ENCODE results near the gene MIEN1. TPM values are rescaled to one million over a fixed set of nuclear protein-coding genes. Genes with fewer than 3 reads are reported as not detected.
"Not testable (repeated sequence)": the region's sequence is repeated elsewhere in the genome, so short reads cannot be mapped to it uniquely, and the experiment has no call there.

Gene MIEN1
- total RNA-seq, 1 donor = 14.8 TPM

GRCh38 chr17:39726617-39727016 is 3.7 kb downstream of the MIEN1 start:
- no peak for TF ChIP-seq CTCF (IDR thresholded peaks at IDR 0.05; ENCODE audit: extremely low read depth, low read depth, low read length)
- no peaks in the 10 kb centered on the region for H3K9me3 ChIP-seq (ENCODE audit: low read depth, low read length)
- no peaks in the 10 kb centered on the region for H3K79me2 ChIP-seq (ENCODE audit: insufficient read depth, low read length)
- no peaks in the 10 kb centered on the region for H3K27me3 ChIP-seq (ENCODE audit: insufficient read depth, low read length)
- peak; percentile 52 for DNase-seq (ENCODE audit: insufficient read length, low spot score, missing footprints)
- H4K20me1 ChIP-seq (ENCODE audit: insufficient read depth, low read length) = no peaks in the 10 kb centered on the region
- peaks cover 23% of the 10 kb centered on the region for H3K36me3 ChIP-seq (ENCODE audit: insufficient read depth, low read length)
- peaks cover 6% of the 10 kb centered on the region for H3K4me1 ChIP-seq (ENCODE audit: insufficient read depth, low read length)
- no peak overlapping the region for H3K27ac ChIP-seq (ENCODE audit: low read depth, low read length)
- H3K4me2 ChIP-seq (ENCODE audit: insufficient read depth, low read length) = no peak overlapping the region
- no peak overlapping the region for H2AFZ ChIP-seq (ENCODE audit: low read length)
- no peak overlapping the region for H3K4me3 ChIP-seq (ENCODE audit: insufficient read depth, low read length)

GRCh38 chr17:39725923-39726322 is 4.4 kb downstream of the MIEN1 start:
- peaks cover 23% of the 10 kb centered on the region for H3K36me3 ChIP-seq (ENCODE audit: insufficient read depth, low read length)
- not testable (repeated sequence) for H3K4me3 ChIP-seq (ENCODE audit: insufficient read depth, low read length); H4K20me1 ChIP-seq (ENCODE audit: insufficient read depth, low read length); H2AFZ ChIP-seq (ENCODE audit: low read length); H3K9me3 ChIP-seq (ENCODE audit: low read depth, low read length); DNase-seq (ENCODE audit: insufficient read length, low spot score, missing footprints); H3K79me2 ChIP-seq (ENCODE audit: insufficient read depth, low read length); H3K4me1 ChIP-seq (ENCODE audit: insufficient read depth, low read length); H3K4me2 ChIP-seq (ENCODE audit: insufficient read depth, low read length); H3K27ac ChIP-seq (ENCODE audit: low read depth, low read length); H3K27me3 ChIP-seq (ENCODE audit: insufficient read depth, low read length)

GRCh38 chr17:39724731-39725130 is 5.6 kb downstream of the MIEN1 start:
- no peak overlapping the region for H2AFZ ChIP-seq (ENCODE audit: low read length)
- no peaks in the 10 kb centered on the region for H3K79me2 ChIP-seq (ENCODE audit: insufficient read depth, low read length)
- H3K4me3 ChIP-seq (ENCODE audit: insufficient read depth, low read length) = no peak overlapping the region
- DNase-seq (ENCODE audit: insufficient read length, low spot score, missing footprints) = peak; percentile 25
- H3K27ac ChIP-seq (ENCODE audit: low read depth, low read length) = no peak overlapping the region
- no peaks in the 10 kb centered on the region for H3K9me3 ChIP-seq (ENCODE audit: low read depth, low read length)
- no peaks in the 10 kb centered on the region for H3K27me3 ChIP-seq (ENCODE audit: insufficient read depth, low read length)
- peaks cover 5% of the 10 kb centered on the region for H3K4me1 ChIP-seq (ENCODE audit: insufficient read depth, low read length)
- no peak overlapping the region for H3K4me2 ChIP-seq (ENCODE audit: insufficient read depth, low read length)
- TF ChIP-seq CTCF (IDR thresholded peaks at IDR 0.05; ENCODE audit: extremely low read depth, low read depth, low read length) = no peak
- H3K36me3 ChIP-seq (ENCODE audit: insufficient read depth, low read length) = peaks cover 31% of the 10 kb centered on the region
- H4K20me1 ChIP-seq (ENCODE audit: insufficient read depth, low read length) = no peaks in the 10 kb centered on the region

- H3K79me2 ChIP-seq (ENCODE audit: insufficient read depth, low read length) = no peaks in the 10 kb centered on the region
- H3K9me3 ChIP-seq (ENCODE audit: low read depth, low read length) = no peaks in the 10 kb centered on the region
- no peak overlapping the region for H2AFZ ChIP-seq (ENCODE audit: low read length)
- H3K27ac ChIP-seq (ENCODE audit: low read depth, low read length) = no peak overlapping the region
- H4K20me1 ChIP-seq (ENCODE audit: insufficient read depth, low read length) = no peaks in the 10 kb centered on the region
- no peak overlapping the region for H3K4me2 ChIP-seq (ENCODE audit: insufficient read depth, low read length)
- no peaks in the 10 kb centered on the region for H3K4me1 ChIP-seq (ENCODE audit: insufficient read depth, low read length)
- peaks cover 37% of the 10 kb centered on the region for H3K36me3 ChIP-seq (ENCODE audit: insufficient read depth, low read length)
- TF ChIP-seq CTCF (IDR thresholded peaks at IDR 0.05; ENCODE audit: extremely low read depth, low read depth, low read length) = no peak
- H3K4me3 ChIP-seq (ENCODE audit: insufficient read depth, low read length) = no peak overlapping the region
- peak; percentile 43 for DNase-seq (ENCODE audit: insufficient read length, low spot score, missing footprints)
- H3K27me3 ChIP-seq (ENCODE audit: insufficient read depth, low read length) = no peaks in the 10 kb centered on the region
Observed at GRCh38 chr17:39722965-39723848, 7.1 kb downstream of the MIEN1 start.

All from osteoblast (primary cell).